Calu3 (cell line): Measurements from ENCODE around the gene YAF2. TPM values are rescaled to one million over a fixed set of nuclear protein-coding genes. Genes with fewer than 3 reads are reported as not detected.

Experiments used
- BruUV-seq: library from RNA; stranded (reverse); fragments of 400-500 nt; replicated peaks from 2 replicates; lab custom pipeline; 2021; lab: Mats Ljungman, UMichigan
- CTCF ChIA-PET: fragments of 300-600 bp; sonication (Branson Sonifier 250); formaldehyde crosslinking; loops from one replicate; lab custom pipeline; 2022; ENCODE audit warnings: antibody characterized with exemption; lab: Charles Lee
- DNase-seq: peaks from one replicate; pipeline ENCODE4 v3.0.0; 2022
- H3K27ac Mint-ChIP-seq: one replicate; pipeline ENCODE4 v1.8.0; 2022; ENCODE audit warnings: mixed read lengths; ENCODE audit not compliant: unreplicated experiment
- H3K27me3 Mint-ChIP-seq: one replicate; pipeline ENCODE4 v1.8.0; 2022; ENCODE audit warnings: mixed read lengths; ENCODE audit not compliant: unreplicated experiment
- H3K36me3 Mint-ChIP-seq: one replicate; pipeline ENCODE4 v1.8.0; 2022; ENCODE audit warnings: mild to moderate bottlenecking, moderate library complexity, mixed read lengths; ENCODE audit not compliant: insufficient read depth, unreplicated experiment
- H3K4me1 Mint-ChIP-seq: one replicate; pipeline ENCODE4 v1.8.0; 2022; ENCODE audit warnings: mild to moderate bottlenecking, low read depth, mixed read lengths; ENCODE audit not compliant: unreplicated experiment
- H3K4me3 Mint-ChIP-seq: one replicate; pipeline ENCODE4 v1.8.0; 2022; ENCODE audit warnings: mild to moderate bottlenecking, low read depth, moderate library complexity, mixed read lengths; ENCODE audit not compliant: unreplicated experiment
- H3K9me3 Mint-ChIP-seq: one replicate; pipeline ENCODE4 v1.8.0; 2022; ENCODE audit warnings: low read depth, mixed read lengths; ENCODE audit not compliant: unreplicated experiment
- intact Hi-C: fragments of 100-400 bp; cut with micrococcal nuclease; formaldehyde crosslinking; loops from one replicate; pipeline ENCODE4 v1.10.0; 2022; ENCODE audit not compliant: unreplicated experiment
- total RNA-seq: library from RNA; stranded (reverse); gene quantifications from 2 replicates; pipeline ENCODE4 v1.2.3, GENCODE V29; 2022
- TF ChIP-seq, protein P1 (sequence below): fragments of 200-600 bp; IDR thresholded peaks from one replicate; pipeline ENCODE4 v1.8.0; 2022; ENCODE audit warnings: antibody characterized with exemption; ENCODE audit not compliant: unreplicated experiment

YAF2 gene
- total RNA-seq, 1 experiment from 2014 or later = 18.9 TPM

DNA sequence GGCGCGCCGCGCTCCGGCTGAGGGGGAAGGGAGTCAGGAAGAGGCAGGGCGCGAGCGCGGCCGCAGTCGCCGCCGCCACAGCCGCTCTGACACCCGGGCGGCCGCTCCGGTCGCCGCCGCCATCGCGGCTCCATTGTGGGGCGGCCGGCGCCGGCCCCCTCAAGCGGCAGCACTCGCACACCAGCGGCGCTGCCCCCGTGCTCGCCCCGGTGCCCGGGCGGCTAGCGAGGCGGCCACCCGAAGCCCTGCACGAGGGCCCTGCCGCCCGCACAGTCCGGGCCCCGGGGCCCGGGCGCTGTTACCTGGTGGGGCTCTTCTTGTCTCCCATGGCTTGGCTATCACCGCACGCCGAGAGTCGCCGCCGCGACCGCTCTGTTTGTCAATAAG, 202 bp downstream of the YAF2 start:
- Mint-ChIP-seq H3K27me3 (no peaks in the 10 kb centered on the region), H3K27ac (no peak overlapping the region), H3K4me1 (peaks cover 9% of the 10 kb centered on the region), H3K4me3 (peak overlapping the region; percentile 92), H3K36me3 (peaks cover 28% of the 10 kb centered on the region), H3K9me3 (no peaks in the 10 kb centered on the region)
- TF ChIP-seq, protein P1, sequence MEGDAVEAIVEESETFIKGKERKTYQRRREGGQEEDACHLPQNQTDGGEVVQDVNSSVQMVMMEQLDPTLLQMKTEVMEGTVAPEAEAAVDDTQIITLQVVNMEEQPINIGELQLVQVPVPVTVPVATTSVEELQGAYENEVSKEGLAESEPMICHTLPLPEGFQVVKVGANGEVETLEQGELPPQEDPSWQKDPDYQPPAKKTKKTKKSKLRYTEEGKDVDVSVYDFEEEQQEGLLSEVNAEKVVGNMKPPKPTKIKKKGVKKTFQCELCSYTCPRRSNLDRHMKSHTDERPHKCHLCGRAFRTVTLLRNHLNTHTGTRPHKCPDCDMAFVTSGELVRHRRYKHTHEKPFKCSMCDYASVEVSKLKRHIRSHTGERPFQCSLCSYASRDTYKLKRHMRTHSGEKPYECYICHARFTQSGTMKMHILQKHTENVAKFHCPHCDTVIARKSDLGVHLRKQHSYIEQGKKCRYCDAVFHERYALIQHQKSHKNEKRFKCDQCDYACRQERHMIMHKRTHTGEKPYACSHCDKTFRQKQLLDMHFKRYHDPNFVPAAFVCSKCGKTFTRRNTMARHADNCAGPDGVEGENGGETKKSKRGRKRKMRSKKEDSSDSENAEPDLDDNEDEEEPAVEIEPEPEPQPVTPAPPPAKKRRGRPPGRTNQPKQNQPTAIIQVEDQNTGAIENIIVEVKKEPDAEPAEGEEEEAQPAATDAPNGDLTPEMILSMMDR = no peak
- no peak for DNase-seq
- CTCF ChIA-PET = no interaction called here
- no TSS peak for BruUV-seq
- intact Hi-C loops = loop anchor here (5.0 to 10.0 kb wide), 2 partner anchors 93 to 94 kb away; partner anchors contain the start of gene GXYLT1

DNA sequence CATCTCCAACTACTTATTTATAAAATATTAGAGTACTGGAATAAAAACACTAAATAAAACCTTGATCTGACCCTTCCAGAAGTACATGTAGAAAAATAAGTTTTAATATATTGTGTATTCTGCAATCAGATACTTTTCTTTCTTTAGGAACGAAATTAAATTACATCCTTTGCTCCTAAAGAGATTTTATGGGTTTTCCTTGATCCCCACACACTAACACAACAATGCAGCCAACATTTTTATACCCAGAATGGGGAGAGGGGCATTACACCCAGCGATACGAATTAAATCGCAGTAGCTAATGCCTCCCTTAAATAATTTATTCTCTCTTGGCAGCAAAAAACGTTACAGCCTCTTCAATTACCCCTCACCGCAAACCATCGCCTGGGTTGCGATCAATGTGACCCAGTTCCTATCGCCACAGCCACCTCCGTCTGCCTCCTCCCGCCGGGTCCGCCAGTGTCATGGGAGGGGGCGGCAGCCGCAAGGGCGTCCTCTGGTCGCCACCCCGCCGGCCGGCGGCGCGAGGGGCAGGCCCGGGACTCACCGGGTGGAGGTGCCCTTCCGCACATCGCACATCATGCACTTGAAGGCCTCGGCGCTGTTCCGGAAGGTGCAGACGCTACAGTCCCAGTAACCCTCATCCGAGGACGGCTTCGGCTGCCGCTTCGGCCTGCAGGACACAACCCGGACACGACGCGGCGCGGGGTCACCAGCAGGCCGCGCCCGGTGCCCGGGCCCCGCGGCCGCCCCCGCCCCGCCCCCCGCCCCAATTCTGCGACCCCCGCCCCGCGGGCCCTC, 796 bp downstream of the YAF2 start:
- DNase-seq = peak; percentile 66
- no TSS peak for BruUV-seq
- Mint-ChIP-seq H3K4me3 (peak overlapping the region; percentile 92), H3K4me1 (peaks cover 9% of the 10 kb centered on the region), H3K9me3 (no peaks in the 10 kb centered on the region), H3K27me3 (no peaks in the 10 kb centered on the region), H3K36me3 (peaks cover 28% of the 10 kb centered on the region), H3K27ac (no peak overlapping the region)
- intact Hi-C loops = loop anchor here (5.0 to 10.0 kb wide), 2 partner anchors 92 to 95 kb away; partner anchors contain the start of gene GXYLT1
- TF ChIP-seq, protein P1 = no peak
- CTCF ChIA-PET = no interaction called here

DNA sequence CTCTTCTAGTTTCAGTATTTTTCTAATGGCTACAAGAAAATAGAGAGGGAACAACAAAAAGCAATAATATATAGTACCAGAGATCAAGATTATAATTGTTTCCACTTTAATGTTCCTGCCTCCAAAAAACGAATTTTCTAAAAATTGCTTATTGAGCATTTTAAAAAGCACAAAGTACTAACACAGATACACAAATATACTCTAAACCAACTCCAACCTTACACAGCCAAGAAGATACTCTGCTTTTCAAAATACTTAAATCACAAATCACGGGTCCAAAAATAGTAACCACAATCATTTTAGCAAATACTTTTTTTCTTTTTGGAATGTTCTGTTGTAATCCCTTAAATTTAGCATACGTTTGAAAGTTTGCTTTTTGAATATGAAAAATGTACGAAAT, 2.0 kb downstream of the YAF2 start:
- H3K27ac Mint-ChIP-seq = no peak overlapping the region
- intact Hi-C loops = loop anchor here (5.0 to 10.0 kb wide), 2 partner anchors 91 to 96 kb away; partner anchors contain the start of gene GXYLT1
- H3K4me3 Mint-ChIP-seq = no peak overlapping the region
- TF ChIP-seq, protein P1 = no peak
- CTCF ChIA-PET = no interaction called here
- DNase-seq = no peak
- no peaks in the 10 kb centered on the region for H3K27me3 Mint-ChIP-seq
- peaks cover 9% of the 10 kb centered on the region for H3K4me1 Mint-ChIP-seq
- BruUV-seq = no TSS peak
- no peaks in the 10 kb centered on the region for H3K9me3 Mint-ChIP-seq
- peaks cover 28% of the 10 kb centered on the region for H3K36me3 Mint-ChIP-seq

DNA sequence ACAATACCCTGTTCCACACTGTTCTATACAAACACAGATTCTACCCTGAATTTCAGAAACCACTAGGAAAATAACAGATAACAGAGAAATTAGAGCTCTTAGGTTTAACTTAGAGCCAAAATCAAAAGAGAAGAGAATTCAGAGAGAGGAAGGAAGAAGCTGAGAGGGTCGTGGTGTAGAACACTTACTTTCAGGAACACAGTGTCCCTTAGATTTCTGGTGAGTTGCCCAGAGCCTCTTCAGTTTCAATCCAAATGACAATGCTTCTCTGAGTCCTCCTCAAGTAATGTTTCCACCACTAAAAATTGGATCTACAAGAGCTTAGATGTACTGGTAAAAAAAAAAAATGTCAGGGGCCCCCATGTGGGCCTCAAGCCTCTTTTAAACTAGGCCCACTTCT, 2.6 kb downstream of the YAF2 start:
- DNase-seq = no peak
- peaks cover 9% of the 10 kb centered on the region for H3K4me1 Mint-ChIP-seq
- H3K36me3 Mint-ChIP-seq = peaks cover 28% of the 10 kb centered on the region
- BruUV-seq = no TSS peak
- intact Hi-C loops = loop anchor here (5.0 to 10.0 kb wide), 2 partner anchors 91 to 97 kb away; partner anchors contain the start of gene GXYLT1
- TF ChIP-seq, protein P1 = no peak
- CTCF ChIA-PET = interaction anchor here (0.6 kb wide), 1 partner anchor 12 kb away, joined by 4 read pairs; no protein-coding TSS in a partner anchor
- no peaks in the 10 kb centered on the region for H3K9me3 Mint-ChIP-seq
- no peak overlapping the region for H3K27ac Mint-ChIP-seq
- no peak overlapping the region for H3K4me3 Mint-ChIP-seq
- no peaks in the 10 kb centered on the region for H3K27me3 Mint-ChIP-seq
